GM12878 (cell line): ENCODE data around the gene FCN2. TPM values are rescaled to one million over a fixed set of nuclear protein-coding genes. Genes with fewer than 3 reads are reported as not detected.

Experiments
- ATAC-seq: fragments of 200-7000 bp; cut with Tn5 transposase; 3 replicates; pipeline ENCODE4 v1.9.1; 2020; ENCODE audit warnings: mild to moderate bottlenecking, moderate library complexity
- BruUV-seq: library from RNA; stranded (reverse); fragments of 400-500 nt; replicated peaks from 2 replicates; lab custom pipeline; 2021; lab: Mats Ljungman, UMichigan
- CTCF ChIA-PET: fragments of 300-600 bp; sonication (Branson Sonifier 250); formaldehyde crosslinking; extraction: SDS; loops from one replicate; lab custom pipeline; 2021; ENCODE audit warnings: inconsistent platforms; lab: Yijun Ruan, JAX
- POLR2A ChIA-PET: fragments of 350-600 bp; formaldehyde crosslinking; extraction: SDS; loops from one replicate; lab custom pipeline; 2021; ENCODE audit warnings: inconsistent platforms; lab: Charles Lee
- RAD21 ChIA-PET: fragments of 300-600 bp; sonication (Branson Sonifier 250); formaldehyde crosslinking; loops from one replicate; lab custom pipeline; 2023; ENCODE audit warnings: antibody characterized with exemption; ENCODE audit not compliant: unreplicated experiment; lab: Charles Lee
- SMC1A ChIA-PET: fragments of 300-600 bp; sonication (Branson Sonifier 250); formaldehyde crosslinking; loops from one replicate; lab custom pipeline; 2023; ENCODE audit not compliant: unreplicated experiment, uncharacterized antibody; lab: Charles Lee
- DNase-seq: peaks from one replicate; pipeline ENCODE4 v3.0.0-alpha.2; 2011; ENCODE audit warnings: low read depth, low spot score
- FAIRE-seq: peaks from 3 replicates; lab custom pipeline; 2011; peaks lifted over from hg19 to GRCh38; lab: Jason Lieb, UNC
- H2AFZ ChIP-seq: 2 replicates; pipeline ENCODE4 v1.6.0; 2011; ENCODE audit warnings: low read depth, low read length, control low read depth; ENCODE audit not compliant: control insufficient read depth
- H3K27ac ChIP-seq: 2 replicates; pipeline ENCODE4 v1.5.1; 2011; ENCODE audit warnings: control low read depth; ENCODE audit not compliant: control insufficient read depth, insufficient read depth
- H3K27me3 ChIP-seq, 2 experiments: replicated peaks in 1 of 2; 2 replicates each; pipeline versions ENCODE4 v1.6.0 to v1.6.1; 2011; ENCODE audit warnings: low read length in 1 of 2; ENCODE audit not compliant: control insufficient read depth in 2 of 2, insufficient read depth in 2 of 2
- H3K36me3 ChIP-seq, 2 experiments: 2 replicates each; pipeline ENCODE4 v1.5.1; 2011; ENCODE audit warnings: low read length in 1 of 2; ENCODE audit not compliant: control insufficient read depth in 2 of 2, insufficient read depth in 2 of 2
- H3K4me1 ChIP-seq: 2 replicates; pipeline ENCODE4 v1.6.1; 2011; ENCODE audit warnings: mild to moderate bottlenecking, low read length, moderate library complexity, mixed read lengths; ENCODE audit not compliant: control insufficient read depth, insufficient read depth
- H3K4me2 ChIP-seq: 2 replicates; pipeline ENCODE4 v1.6.0; 2011; ENCODE audit warnings: control low read depth; ENCODE audit not compliant: control insufficient read depth, insufficient read depth
- H3K4me3 ChIP-seq: fragments of 200-600 bp; sonication (generic); 2 replicates; pipeline ENCODE4 v1.5.1; 2016
- H3K79me2 ChIP-seq: 2 replicates; pipeline ENCODE4 v1.6.0; 2011; ENCODE audit warnings: low read length; ENCODE audit not compliant: control insufficient read depth, insufficient read depth
- H3K9ac ChIP-seq: 2 replicates; pipeline ENCODE4 v1.8.0; 2011; ENCODE audit warnings: low read length, control low read depth, mixed read lengths; ENCODE audit not compliant: control insufficient read depth, insufficient read depth
- H3K9me3 ChIP-seq: replicated peaks from 3 replicates; pipeline ENCODE4 v1.5.1; 2011; ENCODE audit warnings: mild to moderate bottlenecking, low read length; ENCODE audit not compliant: control insufficient read depth, insufficient read depth
- H4K20me1 ChIP-seq: 2 replicates; pipeline ENCODE4 v1.6.0; 2011; ENCODE audit not compliant: control insufficient read depth, insufficient read depth
- CHD2 ChIP-seq: IDR thresholded peaks from 2 replicates; pipeline ENCODE4 v1.6.1; 2011; ENCODE audit warnings: low read depth, low read length, improper control_type of control experiment, borderline replicate concordance
- CREM ChIP-seq: IDR thresholded peaks from 2 replicates; pipeline ENCODE4 v1.6.1; 2014; ENCODE audit warnings: antibody characterized with exemption, low read depth
- LARP7 ChIP-seq: fragments of 450-650 bp; IDR thresholded peaks from 2 replicates; pipeline ENCODE4 v1.6.1; 2017; ENCODE audit warnings: mild to moderate bottlenecking
- MYB ChIP-seq: fragments of 150-350 bp; IDR thresholded peaks from 2 replicates; pipeline ENCODE4 v1.6.1; 2014; ENCODE audit warnings: mild to moderate bottlenecking, low read depth, low read length, borderline replicate concordance
- NKRF ChIP-seq: fragments of 450-650 bp; conservative IDR thresholded peaks from 2 replicates; pipeline ENCODE4 v1.6.1; 2017; ENCODE audit warnings: mild to moderate bottlenecking, moderate library complexity
- NR2C2 ChIP-seq: IDR thresholded peaks from 2 replicates; pipeline ENCODE4 v1.6.1; 2011; ENCODE audit warnings: borderline replicate concordance, low read depth; ENCODE audit not compliant: control insufficient read depth, insufficient read length
- SP1 ChIP-seq: IDR thresholded peaks from one replicate; pipeline ENCODE4 v1.6.1; 2011; ENCODE audit warnings: low read depth, low read length
- WGBS: methylation state at CpG from one replicate; pipeline ENCODE4 v1.1.6; 2016; ENCODE audit warnings: low lambda C conversion rate; ENCODE audit not compliant: insufficient replicate concordance, insufficient coverage; ENCODE audit errors: missing lambda C conversion rate; 5-methylcytosine and 5-hydroxymethylcytosine counted together
- in situ Hi-C: fragments of 300-500 bp; cut with MboI; formaldehyde crosslinking; loops from 9 replicates; pipeline ENCODE4 v1.14.3; 2018; ENCODE audit warnings: mixed read lengths
- intact Hi-C: fragments of 100-400 bp; cut with micrococcal nuclease; formaldehyde crosslinking; loops from one replicate; pipeline ENCODE4 v1.14.2; 2022; ENCODE audit not compliant: unreplicated experiment
- polyA plus RNA-seq, 11 experiments: library from polyadenylated mRNA; depleted of rRNA in 4 of 11; unstranded in 6 of 11; stranded (reverse) in 5 of 11; fragments of >200 nt; fragmentation: Nextera tagmentation in 4 of 11; fragmentation: Illumina TruSeq in 1 of 11; extraction: Ambion mirVana in 4 of 11; extraction: Trizol in 1 of 11; gene quantifications; 1 replicate in 1 of 11; 2 replicates in 10 of 11; pipeline versions ENCODE4 v1.2.1 to v1.2.3, GENCODE V29; 2011 to 2016; ENCODE audit warnings: inconsistent platforms in 2 of 11, missing spikeins in 2 of 11, low read depth in 1 of 11
- total RNA-seq, 4 experiments: library from RNA; depleted of rRNA in 3 of 4; stranded (reverse); fragments of >200 nt in 3 of 4; fragmentation: Illumina TruSeq in 1 of 4; extraction: Trizol in 1 of 4; gene quantifications; 2 replicates each; pipeline versions ENCODE4 v1.2.1 to v1.2.3, GENCODE V29; 2013 to 2021

The FCN2 gene
- total and polyA plus RNA-seq, 10 of the 15 experiments (the other 5 are each of a cell fraction or from before 2014, with no cell fraction given) = not detected

GRCh38 chr9:134884492-134884891 is 3.9 kb downstream of the FCN2 start:
- Histone ChIP-seq H3K27me3 (no peaks in the 10 kb centered on the region; a peak in 2 of 4 replicates), H4K20me1 (no peaks in the 10 kb centered on the region), H2AFZ (no peak overlapping the region), H3K27ac (no peak overlapping the region), H3K4me2 (no peak overlapping the region), H3K9me3 (no peaks in the 10 kb centered on the region), H3K79me2 (no peaks in the 10 kb centered on the region), H3K36me3 (no peaks in the 10 kb centered on the region), H3K9ac (no peak overlapping the region), H3K4me3 (no peak overlapping the region), H3K4me1 (no peaks in the 10 kb centered on the region)
- BruUV-seq = no TSS peak
- RAD21 ChIA-PET = no interaction called here
- CTCF ChIA-PET = no interaction called here
- SMC1A ChIA-PET = no interaction called here
- no peak for ATAC-seq
- TF ChIP-seq MYB (no peak), SP1 (no peak), NR2C2 (no peak), CREM (no peak), LARP7 (no peak), NKRF (no peak), CHD2 (no peak)
- no peak for FAIRE-seq
- 24% methylated on average over 8 of the region's 8 CpGs for WGBS
- in situ Hi-C loops (no loop called here), intact Hi-C loops (no loop called here)
- POLR2A ChIA-PET = no interaction called here
- DNase-seq = no peak
